H9 (cell line): ENCODE results near the gene HAND1. TPM values are rescaled to one million over a fixed set of nuclear protein-coding genes. Genes with fewer than 3 reads are reported as not detected.

Experiments used
- DNase-seq: peaks from one replicate; pipeline ENCODE4 v3.0.0-alpha.2; 2017
- H2AFZ ChIP-seq: one replicate; pipeline ENCODE4 v1.6.1; 2013; ENCODE audit warnings: mild to moderate bottlenecking, low read length, control low read depth, moderate library complexity
- H2AK5ac ChIP-seq: 2 replicates; pipeline ENCODE4 v1.6.1; 2013; ENCODE audit warnings: low read length, control low read depth, mixed read lengths; ENCODE audit not compliant: insufficient read length
- H2BK120ac ChIP-seq: one replicate; pipeline ENCODE4 v1.6.1; 2013; ENCODE audit warnings: low read depth, mild to moderate bottlenecking, low read length, control low read depth, inconsistent platforms; ENCODE audit not compliant: poor library complexity, severe bottlenecking
- H2BK12ac ChIP-seq: 2 replicates; pipeline ENCODE4 v1.6.1; 2013; ENCODE audit warnings: low read length, control low read depth, mixed read lengths, low read depth; ENCODE audit not compliant: insufficient read length
- H2BK15ac ChIP-seq: 2 replicates; pipeline ENCODE4 v1.6.1; 2013; ENCODE audit warnings: low read depth, low read length, control low read depth
- H2BK20ac ChIP-seq: one replicate; pipeline ENCODE4 v1.6.1; 2013; ENCODE audit warnings: low read depth, mild to moderate bottlenecking, low read length, control low read depth, inconsistent platforms; ENCODE audit not compliant: poor library complexity, severe bottlenecking
- H2BK5ac ChIP-seq: 2 replicates; pipeline ENCODE4 v1.6.1; 2013; ENCODE audit warnings: low read length, control low read depth, mixed read lengths; ENCODE audit not compliant: insufficient read length
- H3K14ac ChIP-seq: 2 replicates; pipeline ENCODE4 v1.6.1; 2013; ENCODE audit warnings: low read length, control low read depth; ENCODE audit not compliant: insufficient read depth
- H3K18ac ChIP-seq: 2 replicates; pipeline ENCODE4 v1.6.1; 2013; ENCODE audit warnings: low read depth, mild to moderate bottlenecking, mixed read lengths, low read length, control low read depth; ENCODE audit not compliant: insufficient read length
- H3K23ac ChIP-seq: 2 replicates; pipeline ENCODE4 v1.6.1; 2013; ENCODE audit warnings: low read length, control low read depth, mixed read lengths, low read depth; ENCODE audit not compliant: insufficient read length
- H3K23me2 ChIP-seq: 2 replicates; pipeline ENCODE4 v1.6.1; 2013; ENCODE audit warnings: low read depth, mild to moderate bottlenecking, mixed read lengths, low read length, control low read depth; ENCODE audit not compliant: insufficient read length, poor library complexity, severe bottlenecking
- H3K27ac ChIP-seq: 2 replicates; pipeline ENCODE4 v1.5.1; 2013; ENCODE audit warnings: low read length, control low read depth, mixed read lengths, low read depth; ENCODE audit not compliant: insufficient read length
- H3K27me3 ChIP-seq: 2 replicates; pipeline ENCODE4 v1.6.1; 2013; ENCODE audit warnings: low read length, control low read depth, inconsistent platforms; ENCODE audit not compliant: insufficient read depth
- H3K4ac ChIP-seq: 2 replicates; pipeline ENCODE4 v1.6.1; 2013; ENCODE audit warnings: low read depth, mild to moderate bottlenecking, control low read depth, inconsistent platforms, low read length, moderate library complexity
- H3K4me1 ChIP-seq: 2 replicates; pipeline ENCODE4 v1.6.1; 2013; ENCODE audit warnings: low read length, control low read depth, inconsistent platforms; ENCODE audit not compliant: insufficient read depth
- H3K4me2 ChIP-seq: 2 replicates; pipeline ENCODE4 v1.6.1; 2013; ENCODE audit warnings: low read length, control low read depth, mixed read lengths; ENCODE audit not compliant: insufficient read length, insufficient read depth
- H3K56ac ChIP-seq: 2 replicates; pipeline ENCODE4 v1.6.1; 2013; ENCODE audit warnings: low read depth, mild to moderate bottlenecking, mixed read lengths, low read length, control low read depth; ENCODE audit not compliant: insufficient read length
- H3K79me1 ChIP-seq: 2 replicates; pipeline ENCODE4 v1.6.1; 2013; ENCODE audit warnings: low read depth, mild to moderate bottlenecking, moderate library complexity, low read length, control low read depth, inconsistent platforms; ENCODE audit not compliant: insufficient read depth, poor library complexity, severe bottlenecking
- H3K79me2 ChIP-seq: 2 replicates; pipeline ENCODE4 v1.6.1; 2013; ENCODE audit warnings: low read length, control low read depth, inconsistent platforms; ENCODE audit not compliant: insufficient read depth
- H3K9ac ChIP-seq: 2 replicates; pipeline ENCODE4 v1.6.1; 2013; ENCODE audit warnings: low read length, control low read depth, mixed read lengths; ENCODE audit not compliant: insufficient read length; ENCODE audit errors: extremely low read depth
- H3K9me3 ChIP-seq: one replicate; pipeline ENCODE4 v1.6.1; 2013; ENCODE audit warnings: low read depth, low read length, inconsistent platforms; ENCODE audit not compliant: control insufficient read depth
- H3T11ph ChIP-seq: one replicate; pipeline ENCODE4 v1.6.1; 2013; ENCODE audit warnings: mild to moderate bottlenecking, low read length, control low read depth, inconsistent platforms
- H4K20me1 ChIP-seq: one replicate; pipeline ENCODE4 v1.6.1; 2013; ENCODE audit not compliant: control insufficient read depth, insufficient read length, insufficient read depth
- H4K5ac ChIP-seq: 2 replicates; pipeline ENCODE4 v1.6.1; 2013; ENCODE audit warnings: low read depth, mild to moderate bottlenecking, mixed read lengths, low read length, control low read depth; ENCODE audit not compliant: insufficient read length
- H4K8ac ChIP-seq: replicated peaks from 2 replicates; pipeline ENCODE4 v1.6.1; 2013; ENCODE audit warnings: low read length, control low read depth, mixed read lengths, low read depth; ENCODE audit not compliant: insufficient read length
- H4K91ac ChIP-seq: 2 replicates; pipeline ENCODE4 v1.6.1; 2013; ENCODE audit warnings: low read depth, mild to moderate bottlenecking, moderate library complexity, mixed read lengths, low read length, control low read depth; ENCODE audit not compliant: insufficient read length
- H3K27ac Mint-ChIP-seq, 3 experiments: 2 replicates in 2 of 3; 3 replicates in 1 of 3; pipeline ENCODE4 v1.8.0; 2020 to 2021; ENCODE audit warnings: mixed read lengths in 3 of 3, mild to moderate bottlenecking in 1 of 3, moderate library complexity in 1 of 3
- H3K27me3 Mint-ChIP-seq: 2 replicates; pipeline ENCODE4 v1.8.0; 2021; ENCODE audit warnings: low read depth, mild to moderate bottlenecking, moderate library complexity, mixed read lengths
- H3K36me3 Mint-ChIP-seq, 3 experiments: 2 replicates in 2 of 3; 3 replicates in 1 of 3; pipeline ENCODE4 v1.8.0; 2020 to 2021; ENCODE audit warnings: low read depth in 3 of 3, mixed read lengths in 3 of 3; ENCODE audit not compliant: insufficient read depth in 1 of 3
- H3K4me1 Mint-ChIP-seq, 2 experiments: 2 replicates each; pipeline ENCODE4 v1.8.0; 2020; ENCODE audit warnings: mixed read lengths in 2 of 2
- H3K4me3 Mint-ChIP-seq, 2 experiments: 2 replicates in 1 of 2; 3 replicates in 1 of 2; pipeline ENCODE4 v1.8.0; 2020 to 2021; ENCODE audit warnings: mild to moderate bottlenecking in 2 of 2, mixed read lengths in 2 of 2, moderate library complexity in 1 of 2
- H3K9me3 Mint-ChIP-seq, 2 experiments: 2 replicates in 1 of 2; 3 replicates in 1 of 2; pipeline ENCODE4 v1.8.0; 2020; ENCODE audit warnings: mild to moderate bottlenecking in 2 of 2, mixed read lengths in 2 of 2, moderate library complexity in 1 of 2
- CTCF ChIP-seq: fragments of 200-600 bp; sonication (generic); conservative IDR thresholded peaks from 3 replicates; pipeline ENCODE4 v1.8.0; 2021; ENCODE audit warnings: antibody characterized with exemption, mild to moderate bottlenecking
- WGBS: extraction: QIAGEN DNeasy Blood & Tissue Kit; methylation state at CpG from one replicate; pipeline ENCODE4 v1.1.7; 2013; ENCODE audit warnings: missing lambda C conversion rate, low lambda C conversion rate, mixed read lengths; ENCODE audit not compliant: insufficient read length; ENCODE audit errors: extremely low coverage; 5-methylcytosine and 5-hydroxymethylcytosine counted together
- total RNA-seq: library from RNA; stranded (reverse); gene quantifications from 2 replicates; pipeline ENCODE4 v1.2.1, GENCODE V29; 2021

The HAND1 gene
- total RNA-seq, 1 experiment from 2014 or later, result not detected

- H3T11ph ChIP-seq, result no peak overlapping the region
- no peak for TF ChIP-seq CTCF
- no peak overlapping the region for H3K56ac ChIP-seq
- no peak overlapping the region for H2AK5ac ChIP-seq
- H3K23ac ChIP-seq, result no peak overlapping the region
- Mint-ChIP-seq H3K9me3 (no peaks in the 10 kb centered on the region; a peak in 2 of 5 replicates), H3K27ac (no peak overlapping the region), H3K27me3 (peaks cover 100% of the 10 kb centered on the region), H3K36me3 (peaks cover 0 to 3% (median 0%) of the 10 kb centered on the region in 3 experiments; a peak in 2 of 7 replicates), H3K4me1 (peaks cover 60 to 79% of the 10 kb centered on the region in 2 experiments), H3K4me3 (peak overlapping the region in 1 of 2 experiments; percentile 78; a peak in 4 of 5 replicates)
- DNase-seq, result peak; percentile 79
- H4K8ac ChIP-seq, result no peak overlapping the region
- no peak overlapping the region for H4K5ac ChIP-seq
- H2BK20ac ChIP-seq, result no peak overlapping the region
- H3K27ac ChIP-seq, result no peak overlapping the region
- H3K14ac ChIP-seq, result no peak overlapping the region; the same call in 1 of the 2 replicates
- H3K27me3 ChIP-seq, result peaks cover 96% of the 10 kb centered on the region
- H2BK120ac ChIP-seq, result no peak overlapping the region
- H4K20me1 ChIP-seq, result peaks cover 2% of the 10 kb centered on the region
- no peaks in the 10 kb centered on the region for H3K4me1 ChIP-seq
- no peak overlapping the region for H4K91ac ChIP-seq
- H3K4ac ChIP-seq, result no peak overlapping the region
- H3K23me2 ChIP-seq, result peaks cover 25% of the 10 kb centered on the region
- H3K4me2 ChIP-seq, result peak overlapping the region; percentile 51
- H3K9me3 ChIP-seq, result no peaks in the 10 kb centered on the region
- H3K18ac ChIP-seq, result no peak overlapping the region
- H2BK15ac ChIP-seq, result no peak overlapping the region
- no peaks in the 10 kb centered on the region for H3K79me1 ChIP-seq
- H2BK5ac ChIP-seq, result no peak overlapping the region
- WGBS, result no CpG with 5 or more reads among the region's 27 CpGs
- H3K9ac ChIP-seq, result no peak overlapping the region
- H2BK12ac ChIP-seq, result no peak overlapping the region
- H2AFZ ChIP-seq, result no peak overlapping the region
- no peaks in the 10 kb centered on the region for H3K79me2 ChIP-seq
These were observed 729 bp upstream of the HAND1 start for GRCh38 chr5:154478752-154479159.
